H1 (cell line): ENCODE measurements around the gene CASK. TPM values are rescaled to one million over a fixed set of nuclear protein-coding genes. Genes with fewer than 3 reads are reported as not detected.
A peak's percentile ranks its signal among the peaks of the same experiment; 100 is the strongest.

Experiments
- CTCF ChIA-PET: fragments of 300-600 bp; sonication (Branson Sonifier 250); formaldehyde crosslinking; loops from one replicate; lab custom pipeline; 2021; ENCODE audit not compliant: partially characterized antibody; lab: Charles Lee
- POLR2A ChIA-PET: fragments of 300-600 bp; sonication (Branson Sonifier 250); formaldehyde crosslinking; loops from one replicate; lab custom pipeline; 2021; ENCODE audit warnings: inconsistent platforms; ENCODE audit not compliant: partially characterized antibody; lab: Charles Lee
- DNase-seq, 2 experiments: peaks; one replicate each; pipeline versions ENCODE4 v3.0.0 to v3.0.0-alpha.2; 2010 to 2022; ENCODE audit warnings: low spot score in 2 of 2, low read depth in 1 of 2, mixed read lengths in 1 of 2
- FAIRE-seq: peaks from 2 replicates; lab custom pipeline; 2011; peaks lifted over from hg19 to GRCh38; lab: Jason Lieb, UNC
- H2AFZ ChIP-seq: 2 replicates; pipeline ENCODE4 v1.8.1; 2012; ENCODE audit warnings: low read length, inconsistent platforms
- H2AK5ac ChIP-seq: 2 replicates; pipeline ENCODE4 v1.6.1; 2013; ENCODE audit warnings: low read depth, low read length
- H2BK120ac ChIP-seq: replicated peaks from 2 replicates; pipeline ENCODE3; 2013; ENCODE audit warnings: low read depth, low read length, inconsistent platforms
- H2BK12ac ChIP-seq: 2 replicates; pipeline ENCODE4 v1.6.1; 2013; ENCODE audit warnings: low read depth, low read length
- H2BK15ac ChIP-seq: 2 replicates; pipeline ENCODE4 v1.6.1; 2013; ENCODE audit warnings: low read length
- H2BK20ac ChIP-seq: 2 replicates; pipeline ENCODE4 v1.6.1; 2013; ENCODE audit warnings: low read length
- H2BK5ac ChIP-seq: 2 replicates; pipeline ENCODE4 v1.6.1; 2013; ENCODE audit warnings: low read depth, low read length
- H3K14ac ChIP-seq: 2 replicates; pipeline ENCODE4 v1.6.1; 2013; ENCODE audit warnings: inconsistent platforms; ENCODE audit not compliant: insufficient read length
- H3K18ac ChIP-seq: 2 replicates; pipeline ENCODE4 v1.6.1; 2013; ENCODE audit warnings: low read length; ENCODE audit errors: extremely low read depth
- H3K23ac ChIP-seq: 2 replicates; pipeline ENCODE4 v1.6.1; 2013; ENCODE audit warnings: inconsistent platforms; ENCODE audit not compliant: insufficient read length
- H3K23me2 ChIP-seq: 2 replicates; pipeline ENCODE4 v1.6.1; 2013; ENCODE audit warnings: low read depth, low read length
- H3K27ac ChIP-seq: 2 replicates; pipeline ENCODE4 v1.6.1; 2011; ENCODE audit warnings: low read depth, low read length, inconsistent platforms
- H3K27me3 ChIP-seq, 4 experiments: replicated peaks in 1 of 4; 1 replicate in 1 of 4; 2 replicates in 3 of 4; pipeline versions ENCODE4 v1.6.1 to v1.8.1; 2011 to 2013; ENCODE audit warnings: low read length in 3 of 4, mild to moderate bottlenecking in 3 of 4, inconsistent platforms in 2 of 4, mixed read lengths in 2 of 4, moderate library complexity in 1 of 4; ENCODE audit not compliant: control insufficient read depth in 3 of 4, insufficient read depth in 3 of 4; ENCODE audit errors: extremely low read depth in 1 of 4
- H3K36me3 ChIP-seq, 4 experiments: 2 replicates each; pipeline versions ENCODE4 v1.6.1 to v1.8.1; 2011 to 2013; ENCODE audit warnings: mild to moderate bottlenecking in 4 of 4, low read length in 3 of 4, moderate library complexity in 2 of 4, control low read depth in 1 of 4, inconsistent platforms in 1 of 4; ENCODE audit not compliant: insufficient read depth in 4 of 4, control insufficient read depth in 2 of 4
- H3K4ac ChIP-seq: replicated peaks from 2 replicates; pipeline ENCODE3; 2013; ENCODE audit warnings: low read length, low read depth, mixed read lengths, inconsistent platforms; ENCODE audit not compliant: insufficient read length
- H3K4me1 ChIP-seq, 4 experiments: replicated peaks in 1 of 4; 1 replicate in 1 of 4; 2 replicates in 3 of 4; pipeline versions ENCODE4 v1.6.1 to v1.8.1; 2011 to 2013; ENCODE audit warnings: low read length in 3 of 4, inconsistent platforms in 2 of 4, mixed read lengths in 1 of 4; ENCODE audit not compliant: insufficient read depth in 4 of 4, control insufficient read depth in 3 of 4
- H3K4me2 ChIP-seq, 2 experiments: 2 replicates each; pipeline versions ENCODE4 v1.6.1 to v1.8.1; 2011 to 2013; ENCODE audit warnings: low read depth in 2 of 2, low read length in 2 of 2, control low read depth in 1 of 2, inconsistent platforms in 1 of 2, mild to moderate bottlenecking in 1 of 2; ENCODE audit not compliant: insufficient read depth in 1 of 2
- H3K4me3 ChIP-seq, 4 experiments: fragments of 200-600, 300-600 bp in 1 of 4; sonication (generic), shearing (Covaris generic), sonication (Bioruptor Twin) in 1 of 4; 2 replicates each; pipeline versions ENCODE4 v1.5.1 to v1.8.1; 2011 to 2016; ENCODE audit warnings: low read length in 4 of 4, low read depth in 3 of 4, control low read depth in 2 of 4, inconsistent platforms in 2 of 4, mild to moderate bottlenecking in 2 of 4, mixed read lengths in 1 of 4, moderate library complexity in 1 of 4; ENCODE audit not compliant: insufficient read depth in 2 of 4; ENCODE audit errors: extremely low read depth in 1 of 4
- H3K56ac ChIP-seq: replicated peaks from 2 replicates; pipeline ENCODE3; 2013; ENCODE audit warnings: low read depth, mild to moderate bottlenecking, mixed read lengths, low read length, inconsistent platforms; ENCODE audit not compliant: insufficient read length
- H3K79me1 ChIP-seq: 2 replicates; pipeline ENCODE4 v1.6.1; 2013; ENCODE audit warnings: low read depth, low read length, control low read depth
- H3K79me2 ChIP-seq, 2 experiments: 2 replicates each; pipeline versions ENCODE4 v1.6.1 to v1.8.1; 2012 to 2013; ENCODE audit warnings: low read length in 2 of 2, mild to moderate bottlenecking in 2 of 2, inconsistent platforms in 1 of 2; ENCODE audit not compliant: insufficient read depth in 2 of 2, control insufficient read depth in 1 of 2
- H3K9ac ChIP-seq, 4 experiments: replicated peaks in 1 of 4; 1 replicate in 1 of 4; 2 replicates in 3 of 4; pipeline versions ENCODE4 v1.6.1 to v1.8.1; 2011 to 2013; ENCODE audit warnings: low read depth in 3 of 4, low read length in 3 of 4, control low read depth in 2 of 4, mild to moderate bottlenecking in 2 of 4, moderate library complexity in 2 of 4, inconsistent platforms in 1 of 4; ENCODE audit errors: extremely low read depth in 1 of 4
- H3K9me3 ChIP-seq, 2 experiments: 2 replicates each; pipeline versions ENCODE4 v1.6.1 to v1.8.1; 2012 to 2013; ENCODE audit warnings: mild to moderate bottlenecking in 2 of 2, moderate library complexity in 2 of 2, control low read depth in 1 of 2, inconsistent platforms in 1 of 2, low read depth in 1 of 2, low read length in 1 of 2, mixed read lengths in 1 of 2; ENCODE audit not compliant: insufficient read depth in 2 of 2
- H4K20me1 ChIP-seq, 2 experiments: replicated peaks in 1 of 2; 2 replicates each; pipeline versions ENCODE3 to v1.8.1; 2011 to 2013; ENCODE audit warnings: inconsistent platforms in 2 of 2, low read length in 2 of 2, mild to moderate bottlenecking in 1 of 2; ENCODE audit not compliant: insufficient read depth in 2 of 2, control insufficient read depth in 1 of 2
- H4K5ac ChIP-seq: 2 replicates; pipeline ENCODE4 v1.6.1; 2013; ENCODE audit warnings: low read length, low read depth, mixed read lengths, inconsistent platforms; ENCODE audit not compliant: insufficient read length
- H4K8ac ChIP-seq: 2 replicates; pipeline ENCODE4 v1.8.0; 2013; ENCODE audit warnings: mild to moderate bottlenecking, moderate library complexity, low read length, inconsistent platforms; ENCODE audit not compliant: insufficient read depth; ENCODE audit errors: extremely low read depth
- H4K91ac ChIP-seq: replicated peaks from 2 replicates; pipeline ENCODE3; 2013; ENCODE audit warnings: low read length, mixed read lengths, inconsistent platforms; ENCODE audit not compliant: insufficient read length
- CHD1 ChIP-seq: IDR thresholded peaks from 2 replicates; pipeline ENCODE4 v1.6.1; 2012; ENCODE audit warnings: low read depth, low read length, improper control_type of control experiment
- CREB1 ChIP-seq: IDR thresholded peaks from 2 replicates; pipeline ENCODE4 v1.6.1; 2012; ENCODE audit warnings: inconsistent platforms
- KDM1A ChIP-seq: fragments of 200-600, 300-600 bp; sonication (generic); IDR thresholded peaks from 2 replicates; pipeline ENCODE4 v1.7.1; 2016; ENCODE audit warnings: mild to moderate bottlenecking, low read length, borderline replicate concordance
- SUZ12 ChIP-seq: fragments of 200-600 bp; sonication (generic); IDR thresholded peaks from 2 replicates; pipeline ENCODE4 v1.6.1; 2012; ENCODE audit warnings: mild to moderate bottlenecking, inconsistent platforms, low read length, moderate library complexity, mixed read lengths
- TAF1 ChIP-seq: IDR thresholded peaks from 2 replicates; pipeline ENCODE4 v1.6.1; 2011; ENCODE audit warnings: mild to moderate bottlenecking, low read depth, low read length
- TAF7 ChIP-seq: optimal IDR thresholded peaks from 2 replicates; pipeline ENCODE3; 2011; ENCODE audit warnings: low read depth, mild to moderate bottlenecking, inconsistent platforms, low read length, moderate library complexity, borderline replicate concordance
- WGBS, 2 experiments: shearing (Covaris generic) in 1 of 2; methylation state at CpG; one replicate each; pipeline versions ENCODE4 v1.1.6 to v1.1.7; 2013 to 2015; ENCODE audit warnings: low lambda C conversion rate in 2 of 2, mixed read lengths in 2 of 2, inconsistent platforms in 1 of 2, low coverage in 1 of 2, missing lambda C conversion rate in 1 of 2; ENCODE audit not compliant: insufficient replicate concordance in 2 of 2, insufficient coverage in 1 of 2, insufficient read length in 1 of 2; ENCODE audit errors: extremely low coverage in 1 of 2, missing lambda C conversion rate in 1 of 2; 5-methylcytosine and 5-hydroxymethylcytosine counted together
- polyA plus RNA-seq, 7 experiments: library from polyadenylated mRNA; depleted of rRNA in 3 of 7; stranded (reverse) in 5 of 7; unstranded in 2 of 7; fragments of >200 nt in 5 of 7; fragments of 200-250 nt in 2 of 7; gene quantifications; 1 replicate in 5 of 7; 2 replicates in 1 of 7; 4 replicates in 1 of 7; pipeline versions ENCODE4 v1.2.1 to v1.2.3, GENCODE V29; 2011 to 2013; ENCODE audit warnings: missing spikeins in 2 of 7, mixed read lengths in 2 of 7
- total RNA-seq: library from RNA; stranded (reverse); fragmentation: NEBNext Ultra II Directional; extraction: Animal tissue kit (Norgen Biotek cat#: 25700); gene quantifications from 2 replicates; pipeline ENCODE4 v1.2.1, GENCODE V29; 2021

The CASK gene
- total and polyA plus RNA-seq, 2 of the 8 experiments (the other 6 are each of a cell fraction or from before 2014, with no cell fraction given): 21.6 to 55.1 TPM

- Histone ChIP-seq H3K79me2 (peaks cover 0 to 10% of the 10 kb centered on the region in 2 experiments; a peak in 2 of 4 replicates), H2AFZ (no peak overlapping the region), H3K4ac (no peak overlapping the region), H2BK20ac (no peak overlapping the region), H4K20me1 (no peaks in the 10 kb centered on the region), H2BK15ac (no peak overlapping the region), H2BK5ac (no peak overlapping the region), H4K8ac (peak overlapping the region; percentile 5; the same call in 1 of the 2 replicates), H3K18ac (no peak overlapping the region), H3K27ac (no peak overlapping the region), H3K36me3 (no peaks in the 10 kb centered on the region; a peak in 1 of 8 replicates), H2AK5ac (no peak overlapping the region), H3K9me3 (peaks cover 3 to 5% of the 10 kb centered on the region in 2 experiments; a peak in 1 of 4 replicates), H3K79me1 (peaks cover 2% of the 10 kb centered on the region; the same call in 1 of the 2 replicates), H2BK12ac (no peak overlapping the region), H4K5ac (no peak overlapping the region), H2BK120ac (no peak overlapping the region), H3K4me2 (no peak overlapping the region), H3K4me3 (no peak overlapping the region), H3K23ac (no peak overlapping the region), H4K91ac (no peak overlapping the region), H3K23me2 (no peaks in the 10 kb centered on the region), H3K56ac (no peak overlapping the region), H3K14ac (no peak overlapping the region), H3K9ac (no peak overlapping the region), H3K4me1 (no peaks in the 10 kb centered on the region; a peak in 2 of 7 replicates), H3K27me3 (no peaks in the 10 kb centered on the region)
- POLR2A ChIA-PET: no interaction called here
- no peak for FAIRE-seq
- CTCF ChIA-PET: no interaction called here
- DNase-seq: no peak
- WGBS, 2 experiments: 93% methylated on average over 6 of the region's 6 CpGs; no CpG with 5 or more reads in 1 of the 2 experiments
- TF ChIP-seq KDM1A: no peak
- TF ChIP-seq TAF7: no peak
- no peak for TF ChIP-seq CREB1
- TF ChIP-seq TAF1: no peak
- no peak for TF ChIP-seq SUZ12
- no peak for TF ChIP-seq CHD1
Measured at GRCh38 chrX:41799661-41800060, 123.7 kb downstream of the CASK start.
